Measurements from ENCODE around the gene DRAM2. TPM values are rescaled to one million over a fixed set of nuclear protein-coding genes. Genes with fewer than 3 reads are reported as not detected.

The DRAM2 gene
- total and polyA plus RNA-seq, 9 of the 15 experiments (the other 6 are each of a cell fraction or from before 2014, with no cell fraction given), result 29.0 to 161 (median 53.5) TPM

GRCh38 chr1:111141245-111142220, 1.6 kb upstream of the DRAM2 start:
- H3K4me1 ChIP-seq (replicated peaks in 1 of 2; ENCODE audit: control insufficient read depth in 2 of 2, insufficient read depth in 2 of 2, low read length in 2 of 2), result peaks cover 8 to 18% of the 10 kb centered on the region in 2 experiments; a peak in 4 of 5 replicates
- no peaks in the 10 kb centered on the region for H3K27me3 ChIP-seq (ENCODE audit: control insufficient read depth in 2 of 2, insufficient read depth in 2 of 2, low read length in 2 of 2)
- peak overlapping the region; percentile 100 for H3K4me2 ChIP-seq (ENCODE audit: insufficient read depth, low read length)
- peak overlapping the region; percentile 93; the same call in 1 of the 3 replicates for H3K27ac ChIP-seq (ENCODE audit: extremely low read depth, low read depth, low read length)
- no peaks in the 10 kb centered on the region for H3K9me1 ChIP-seq (ENCODE audit: control insufficient read depth, insufficient read depth, low read length)
- H4K20me1 ChIP-seq (replicated peaks; ENCODE audit: control insufficient read depth, insufficient read depth, low read length), result peaks cover 10% of the 10 kb centered on the region; the same call in 1 of the 2 replicates
- POLR2A ChIA-PET, result interaction anchor here (0.6 to 2.8 kb wide), 6 partner anchors 8 to 523 kb away, joined by 3 to 13 read pairs (median 6); no protein-coding TSS in a partner anchor
- FAIRE-seq (peak; percentile 60), DNase-seq (ENCODE audit: extremely low read depth in 1 of 4, low spot score in 3 of 4) (no peak), ATAC-seq (no peak)
- H2AFZ ChIP-seq (ENCODE audit: low read depth, low read length), result no peak overlapping the region
- peaks cover 90% of the 10 kb centered on the region for H3K79me2 ChIP-seq (ENCODE audit: control insufficient read depth, insufficient read depth, low read length)
- CTCF ChIA-PET (ENCODE audit: low intra/inter-chr PET ratio), result no interaction called here
- 17% methylated on average over 5 of the region's 5 CpGs for WGBS (ENCODE audit: insufficient coverage, low coverage, missing lambda C conversion rate)
- H3K36me3 ChIP-seq (ENCODE audit: control insufficient read depth, insufficient read depth, low read length), result peaks cover 19% of the 10 kb centered on the region; the same call in 2 of the 3 replicates
- peak overlapping the region; percentile 88 for H3K4me3 ChIP-seq
- in situ Hi-C loops (cut with MboI), result no loop called here
- intact Hi-C loops (cut with micrococcal nuclease), result no loop called here
- no TSS peak for BruUV-seq (replicated peaks)
- H3K9ac ChIP-seq (ENCODE audit: insufficient read depth in 1 of 2, low read depth in 2 of 2, low read length in 2 of 2), result peak overlapping the region in 1 of 2 experiments; percentile 91; a peak in 2 of 4 replicates
- H3K9me3 ChIP-seq (replicated peaks; ENCODE audit: control insufficient read depth, insufficient read depth, low read depth, low read length), result no peaks in the 10 kb centered on the region
- TF ChIP-seq, protein P1, sequence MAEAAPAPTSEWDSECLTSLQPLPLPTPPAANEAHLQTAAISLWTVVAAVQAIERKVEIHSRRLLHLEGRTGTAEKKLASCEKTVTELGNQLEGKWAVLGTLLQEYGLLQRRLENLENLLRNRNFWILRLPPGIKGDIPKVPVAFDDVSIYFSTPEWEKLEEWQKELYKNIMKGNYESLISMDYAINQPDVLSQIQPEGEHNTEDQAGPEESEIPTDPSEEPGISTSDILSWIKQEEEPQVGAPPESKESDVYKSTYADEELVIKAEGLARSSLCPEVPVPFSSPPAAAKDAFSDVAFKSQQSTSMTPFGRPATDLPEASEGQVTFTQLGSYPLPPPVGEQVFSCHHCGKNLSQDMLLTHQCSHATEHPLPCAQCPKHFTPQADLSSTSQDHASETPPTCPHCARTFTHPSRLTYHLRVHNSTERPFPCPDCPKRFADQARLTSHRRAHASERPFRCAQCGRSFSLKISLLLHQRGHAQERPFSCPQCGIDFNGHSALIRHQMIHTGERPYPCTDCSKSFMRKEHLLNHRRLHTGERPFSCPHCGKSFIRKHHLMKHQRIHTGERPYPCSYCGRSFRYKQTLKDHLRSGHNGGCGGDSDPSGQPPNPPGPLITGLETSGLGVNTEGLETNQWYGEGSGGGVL (CRISPR knock-in tag; IDR thresholded peaks at IDR 0.05), result no peak
- no peak for TF ChIP-seq ZZZ3 (IDR thresholded peaks at IDR 0.05)
- TF ChIP-seq, protein P2, sequence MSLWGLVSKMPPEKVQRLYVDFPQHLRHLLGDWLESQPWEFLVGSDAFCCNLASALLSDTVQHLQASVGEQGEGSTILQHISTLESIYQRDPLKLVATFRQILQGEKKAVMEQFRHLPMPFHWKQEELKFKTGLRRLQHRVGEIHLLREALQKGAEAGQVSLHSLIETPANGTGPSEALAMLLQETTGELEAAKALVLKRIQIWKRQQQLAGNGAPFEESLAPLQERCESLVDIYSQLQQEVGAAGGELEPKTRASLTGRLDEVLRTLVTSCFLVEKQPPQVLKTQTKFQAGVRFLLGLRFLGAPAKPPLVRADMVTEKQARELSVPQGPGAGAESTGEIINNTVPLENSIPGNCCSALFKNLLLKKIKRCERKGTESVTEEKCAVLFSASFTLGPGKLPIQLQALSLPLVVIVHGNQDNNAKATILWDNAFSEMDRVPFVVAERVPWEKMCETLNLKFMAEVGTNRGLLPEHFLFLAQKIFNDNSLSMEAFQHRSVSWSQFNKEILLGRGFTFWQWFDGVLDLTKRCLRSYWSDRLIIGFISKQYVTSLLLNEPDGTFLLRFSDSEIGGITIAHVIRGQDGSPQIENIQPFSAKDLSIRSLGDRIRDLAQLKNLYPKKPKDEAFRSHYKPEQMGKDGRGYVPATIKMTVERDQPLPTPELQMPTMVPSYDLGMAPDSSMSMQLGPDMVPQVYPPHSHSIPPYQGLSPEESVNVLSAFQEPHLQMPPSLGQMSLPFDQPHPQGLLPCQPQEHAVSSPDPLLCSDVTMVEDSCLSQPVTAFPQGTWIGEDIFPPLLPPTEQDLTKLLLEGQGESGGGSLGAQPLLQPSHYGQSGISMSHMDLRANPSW (CRISPR knock-in tag; IDR thresholded peaks at IDR 0.05), result no peak
- no peak for TF ChIP-seq PTTG1 (tag; IDR thresholded peaks at IDR 0.05; ENCODE audit: low read depth)

Data from K562 (cell line).